ENCODE measurements around the gene SLC48A1. TPM values are rescaled to one million over a fixed set of nuclear protein-coding genes. Genes with fewer than 3 reads are reported as not detected.

SLC48A1 gene
- 11.1 and 18.4 TPM in 2 replicates for total RNA-seq

DNA sequence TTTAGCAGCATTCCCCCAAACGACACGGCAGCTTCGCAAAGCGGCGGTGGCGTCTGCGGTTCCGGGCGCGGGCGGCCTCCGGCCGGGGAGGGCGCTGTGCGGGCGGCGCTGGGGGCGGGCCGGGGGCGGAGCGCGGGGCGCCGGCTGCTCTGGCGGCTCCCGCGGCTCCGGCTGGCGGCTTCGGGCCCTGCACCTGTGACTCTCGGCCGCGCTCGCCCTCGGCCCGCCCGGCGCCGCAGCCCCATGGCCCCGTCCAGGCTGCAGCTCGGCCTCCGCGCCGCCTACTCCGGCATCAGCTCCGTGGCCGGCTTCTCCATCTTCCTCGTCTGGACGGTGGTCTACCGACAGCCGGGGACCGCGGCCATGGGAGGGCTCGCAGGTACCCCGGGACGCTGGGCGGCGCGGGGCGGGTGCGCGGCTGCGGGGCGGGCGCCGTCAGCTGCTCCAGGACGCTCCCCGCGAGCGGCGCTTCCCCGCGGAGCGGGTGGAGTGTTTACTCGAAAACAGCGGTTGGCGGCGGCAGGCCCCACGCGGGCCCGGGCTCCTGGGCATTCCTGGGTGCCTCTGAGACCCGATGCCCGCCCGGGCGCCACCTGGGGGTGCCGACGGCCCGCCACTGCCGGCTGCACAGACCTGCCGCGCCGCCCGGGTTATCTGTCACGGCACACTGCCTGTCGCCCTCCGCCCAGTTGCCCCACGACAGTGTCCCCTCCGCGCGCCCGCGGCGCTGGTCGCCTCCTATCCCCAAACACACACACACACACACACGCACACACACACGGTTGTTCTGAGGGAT, at the start of gene SLC48A1:
SLC48A1 (plus strand) TSS at position 177 of the 796 bp plus-strand sequence; CDS start at position 244, 67 bp downstream.

GRCh38 chr12:47725091-47725772, 47.8 kb upstream of the SLC48A1 start, which contains the start of gene ENDOU:
Gene ENDOU (minus strand): TSS chr12:47725490. CDS start chr12:47725413, 77 bp downstream.

DNA sequence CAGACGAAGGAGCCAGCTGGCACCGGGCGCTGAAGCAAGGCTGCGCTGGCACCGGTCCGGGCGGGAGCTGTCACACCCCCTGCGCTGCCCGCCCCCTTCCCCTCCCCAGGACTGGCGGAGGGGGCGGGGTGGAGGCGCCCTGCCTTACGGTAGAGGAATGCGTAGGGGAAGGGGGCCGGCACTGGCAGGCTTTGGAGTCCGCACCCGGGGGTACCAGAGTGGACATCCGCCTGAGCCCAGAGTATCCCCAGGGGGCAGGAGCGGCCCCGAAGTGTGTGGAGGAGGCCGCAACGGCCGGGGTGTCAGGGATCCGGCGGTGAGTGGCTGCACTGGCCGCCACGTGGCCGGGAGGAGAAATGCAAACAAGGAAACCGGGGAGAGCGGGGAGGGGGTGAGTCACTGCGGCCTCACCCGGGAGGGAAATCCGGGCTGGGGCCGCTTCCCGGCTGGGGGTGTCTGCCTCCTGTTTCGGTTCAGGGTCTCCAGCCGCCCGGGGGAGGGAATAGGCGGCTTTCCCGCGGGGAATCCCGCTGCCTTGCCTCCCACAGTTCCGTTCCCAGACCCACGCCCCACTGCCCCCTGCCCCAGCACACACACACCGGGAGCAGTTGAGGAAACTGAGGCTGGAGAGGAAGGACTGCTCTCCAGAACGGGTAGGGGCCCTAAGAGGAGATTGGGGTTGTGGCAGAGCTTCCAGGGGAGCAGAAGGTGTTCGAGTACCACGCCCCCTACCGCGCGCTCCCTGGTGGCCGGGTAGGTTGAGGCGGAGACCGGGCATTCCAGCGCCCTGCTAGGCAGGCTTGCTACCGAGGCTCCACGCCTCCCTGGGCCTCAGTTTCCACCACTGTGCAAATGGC, 14.0 kb upstream of the SLC48A1 start, which contains the start of gene RAPGEF3:
RAPGEF3 (minus strand) TSS at position 47 of the 857 bp plus-strand sequence. CDS start 324 bp downstream, outside the sequence.

DNA sequence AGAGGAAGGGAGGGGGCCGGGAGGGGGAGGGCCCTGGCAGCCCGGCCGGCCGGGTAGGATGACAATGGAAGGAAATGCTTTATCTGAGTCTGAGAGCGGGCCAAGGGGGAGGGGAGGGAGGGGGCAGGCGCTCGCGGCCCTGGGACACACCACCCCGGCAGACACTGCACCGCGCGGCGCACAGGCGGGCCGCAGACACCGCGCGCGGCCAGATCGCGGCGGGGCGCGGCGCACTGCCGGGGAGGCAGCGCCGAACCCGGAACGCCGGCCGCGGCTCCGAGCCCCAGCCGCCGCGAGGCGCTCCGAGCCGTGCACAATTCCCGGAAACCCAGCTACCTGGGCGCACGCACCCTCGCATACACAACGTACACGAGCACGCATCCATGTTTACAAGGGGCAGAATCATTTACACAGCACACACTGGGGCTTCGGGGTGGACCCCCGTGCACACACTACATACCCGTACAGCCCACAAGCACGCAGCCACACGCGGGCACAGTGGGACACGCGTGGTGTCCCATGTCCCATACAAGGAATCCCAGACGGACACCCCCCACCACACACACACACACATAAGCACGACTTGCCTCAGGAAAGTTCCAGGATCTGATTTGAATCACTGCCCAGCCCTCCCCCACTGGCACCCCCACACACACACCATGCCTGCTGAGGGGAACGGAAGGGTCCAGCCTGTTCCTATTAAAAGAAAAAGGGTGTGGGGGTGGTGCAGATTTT, 47.0 kb downstream of the SLC48A1 start, which contains the start of gene HDAC7:
HDAC7 (minus strand) TSS at position 8 of the 735 bp plus-strand sequence. CDS start 118 bp downstream, outside the sequence.

Other genes with a start within 250 kb of the SLC48A1 start
- gene RPAP3, start 67.2 kb upstream of the SLC48A1 start, total RNA-seq, result 9.8 and 13.8 TPM in 2 replicates
- gene ENDOU, start 47.7 kb upstream of the SLC48A1 start, total RNA-seq, result not detected in 2 replicates
- 1.00 and 2.1 TPM in 2 replicates for gene RAPGEF3, start 14.4 kb upstream of the SLC48A1 start, total RNA-seq
- gene HDAC7, start 46.7 kb downstream of the SLC48A1 start, total RNA-seq, result 19.6 and 26.7 TPM in 2 replicates
- 7.8 and 8.1 TPM in 2 replicates for gene VDR, start 131.8 kb downstream of the SLC48A1 start, total RNA-seq
- 49.5 and 71.4 TPM in 2 replicates for gene TMEM106C, start 190.4 kb downstream of the SLC48A1 start, total RNA-seq
- not detected in 2 replicates for gene COL2A1, start 231.2 kb downstream of the SLC48A1 start, total RNA-seq